Measurements from ENCODE around the gene BCL2L13.
A peak's percentile ranks its signal among the peaks of the same experiment; 100 is the strongest.
"Not testable (repeated sequence)": the region's sequence is repeated elsewhere in the genome, so short reads cannot be mapped to it uniquely, and the experiment has no call there.

BCL2L13 gene

GRCh38 chr22:17636850-17637249 lies 1.7 kb upstream of the BCL2L13 start:
- not testable (repeated sequence) for DNase-seq

- no peak for DNase-seq
Measured at GRCh38 chr22:17637490-17638181, 921 bp upstream of the BCL2L13 start.

- no peak for DNase-seq
Measured at GRCh38 chr22:17638182-17638431, 450 bp upstream of the BCL2L13 start.

GRCh38 chr22:17639247-17639741 lies 737 bp downstream of the BCL2L13 start:
- DNase-seq, result peak in 1 of 2 experiments; percentile 25

GRCh38 chr22:17641269-17641668 lies 2.7 kb downstream of the BCL2L13 start:
- DNase-seq, result no peak

- not testable (repeated sequence) for DNase-seq
Measured at GRCh38 chr22:17642357-17642756, 3.8 kb downstream of the BCL2L13 start.

- DNase-seq, result no peak
Measured at GRCh38 chr22:17647452-17647851, 8.9 kb downstream of the BCL2L13 start.

GRCh38 chr22:17647991-17648390 lies 9.4 kb downstream of the BCL2L13 start:
- DNase-seq, result no peak

- DNase-seq, result no peak
Measured at GRCh38 chr22:17648569-17648968, 10.0 kb downstream of the BCL2L13 start.

- no peak for DNase-seq
Measured at GRCh38 chr22:17655289-17655688, 16.7 kb downstream of the BCL2L13 start.

- DNase-seq, result no peak
Measured at GRCh38 chr22:17656870-17657395, 18.4 kb downstream of the BCL2L13 start.

- no peak for DNase-seq
Measured at GRCh38 chr22:17664414-17665055, 26.0 kb downstream of the BCL2L13 start.

GRCh38 chr22:17665248-17665647 lies 26.7 kb downstream of the BCL2L13 start:
- DNase-seq, result no peak

GRCh38 chr22:17665854-17666253 lies 27.3 kb downstream of the BCL2L13 start:
- DNase-seq, result no peak

- DNase-seq, result not testable (repeated sequence)
Measured at GRCh38 chr22:17671521-17672092, 33.0 kb downstream of the BCL2L13 start.

GRCh38 chr22:17672417-17672991 lies 33.9 kb downstream of the BCL2L13 start:
- peak in 1 of 2 experiments; percentile 29 for DNase-seq

GRCh38 chr22:17674152-17674551 lies 35.6 kb downstream of the BCL2L13 start:
- no peak for DNase-seq

- DNase-seq, result no peak
Measured at GRCh38 chr22:17675584-17675983, 37.0 kb downstream of the BCL2L13 start.

GRCh38 chr22:17678817-17679385 lies 40.3 kb downstream of the BCL2L13 start:
- DNase-seq, result no peak

- DNase-seq, result no peak
Measured at GRCh38 chr22:17684245-17684644, 45.7 kb downstream of the BCL2L13 start.

- no peak for DNase-seq
Measured at GRCh38 chr22:17692841-17693240, 54.3 kb downstream of the BCL2L13 start.

GRCh38 chr22:17694193-17694592 lies 55.6 kb downstream of the BCL2L13 start:
- DNase-seq, result no peak

- no peak for DNase-seq
Measured at GRCh38 chr22:17694752-17695151, 56.2 kb downstream of the BCL2L13 start.
